ENCODE data around the gene ACTR5. TPM values are rescaled to one million over a fixed set of nuclear protein-coding genes. Genes with fewer than 3 reads are reported as not detected.
"Not testable (repeated sequence)": the region's sequence is repeated elsewhere in the genome, so short reads cannot be mapped to it uniquely, and the experiment has no call there.

Gene ACTR5
- total RNA-seq, 1 experiment from 2014 or later: 12.9 TPM

DNA sequence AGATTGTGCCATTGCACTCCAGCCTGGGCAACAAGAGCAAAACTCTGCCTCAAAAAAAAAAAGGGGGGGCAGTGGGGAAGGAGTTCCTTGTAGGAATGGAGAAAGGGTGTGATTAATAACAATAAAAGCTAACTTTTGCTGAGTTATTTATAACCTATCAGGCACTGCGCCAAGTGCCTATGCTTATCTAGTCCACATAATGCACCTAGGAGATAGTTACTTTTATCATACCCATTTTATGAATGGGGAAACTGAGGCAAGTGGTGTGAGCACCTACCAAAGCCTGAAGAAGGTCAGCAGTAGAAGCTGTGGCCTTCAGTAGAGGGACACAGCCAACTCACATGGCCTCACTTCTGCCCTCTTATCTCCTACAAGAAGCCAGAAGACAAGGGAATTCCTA, 43.7 kb downstream of the ACTR5 start:
- no peaks in the 10 kb centered on the region for H3K9me3 Mint-ChIP-seq (ENCODE audit: low read depth, unreplicated experiment)
- TF ChIP-seq, protein P1, sequence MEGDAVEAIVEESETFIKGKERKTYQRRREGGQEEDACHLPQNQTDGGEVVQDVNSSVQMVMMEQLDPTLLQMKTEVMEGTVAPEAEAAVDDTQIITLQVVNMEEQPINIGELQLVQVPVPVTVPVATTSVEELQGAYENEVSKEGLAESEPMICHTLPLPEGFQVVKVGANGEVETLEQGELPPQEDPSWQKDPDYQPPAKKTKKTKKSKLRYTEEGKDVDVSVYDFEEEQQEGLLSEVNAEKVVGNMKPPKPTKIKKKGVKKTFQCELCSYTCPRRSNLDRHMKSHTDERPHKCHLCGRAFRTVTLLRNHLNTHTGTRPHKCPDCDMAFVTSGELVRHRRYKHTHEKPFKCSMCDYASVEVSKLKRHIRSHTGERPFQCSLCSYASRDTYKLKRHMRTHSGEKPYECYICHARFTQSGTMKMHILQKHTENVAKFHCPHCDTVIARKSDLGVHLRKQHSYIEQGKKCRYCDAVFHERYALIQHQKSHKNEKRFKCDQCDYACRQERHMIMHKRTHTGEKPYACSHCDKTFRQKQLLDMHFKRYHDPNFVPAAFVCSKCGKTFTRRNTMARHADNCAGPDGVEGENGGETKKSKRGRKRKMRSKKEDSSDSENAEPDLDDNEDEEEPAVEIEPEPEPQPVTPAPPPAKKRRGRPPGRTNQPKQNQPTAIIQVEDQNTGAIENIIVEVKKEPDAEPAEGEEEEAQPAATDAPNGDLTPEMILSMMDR (IDR thresholded peaks at IDR 0.05; ENCODE audit: unreplicated experiment): no peak
- H3K27ac Mint-ChIP-seq (ENCODE audit: unreplicated experiment): no peak overlapping the region
- H3K36me3 Mint-ChIP-seq (ENCODE audit: insufficient read depth, unreplicated experiment): no peaks in the 10 kb centered on the region
- CTCF ChIA-PET: no interaction called here
- intact Hi-C loops (cut with micrococcal nuclease; ENCODE audit: unreplicated experiment): no loop called here
- DNase-seq: no peak
- no TSS peak for BruUV-seq (replicated peaks)
- H3K4me1 Mint-ChIP-seq (ENCODE audit: low read depth, unreplicated experiment): peaks cover 15% of the 10 kb centered on the region
- H3K27me3 Mint-ChIP-seq (ENCODE audit: unreplicated experiment): peaks cover 19% of the 10 kb centered on the region
- no peak overlapping the region for H3K4me3 Mint-ChIP-seq (ENCODE audit: low read depth, unreplicated experiment)

DNA sequence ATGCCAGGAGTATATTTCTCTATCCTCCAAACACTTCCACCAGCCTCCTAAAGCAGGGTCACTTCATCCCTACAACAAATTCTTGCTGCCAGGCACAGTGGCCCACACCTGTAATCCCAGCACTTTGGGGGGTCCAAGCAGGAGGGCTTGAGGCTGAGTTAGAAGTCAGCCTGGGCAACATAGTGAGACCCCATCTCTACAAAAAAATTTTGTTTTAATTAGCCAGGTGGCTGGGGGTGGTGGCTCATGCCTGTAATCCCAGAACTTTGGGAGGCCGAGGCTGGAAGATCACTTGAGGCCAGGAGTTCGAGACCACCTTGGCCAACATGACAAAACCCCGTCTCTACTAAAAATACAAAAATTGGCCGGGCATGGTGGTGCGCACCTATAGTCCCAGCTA, 45.8 kb downstream of the ACTR5 start:
- H3K27ac Mint-ChIP-seq (ENCODE audit: unreplicated experiment); H3K4me3 Mint-ChIP-seq (ENCODE audit: low read depth, unreplicated experiment); H3K9me3 Mint-ChIP-seq (ENCODE audit: low read depth, unreplicated experiment); BruUV-seq (replicated peaks); CTCF ChIA-PET; DNase-seq; intact Hi-C loops (cut with micrococcal nuclease; ENCODE audit: unreplicated experiment); H3K36me3 Mint-ChIP-seq (ENCODE audit: insufficient read depth, unreplicated experiment): not testable (repeated sequence)
- peaks cover 40% of the 10 kb centered on the region for H3K27me3 Mint-ChIP-seq (ENCODE audit: unreplicated experiment)
- peaks cover 15% of the 10 kb centered on the region for H3K4me1 Mint-ChIP-seq (ENCODE audit: low read depth, unreplicated experiment)

DNA sequence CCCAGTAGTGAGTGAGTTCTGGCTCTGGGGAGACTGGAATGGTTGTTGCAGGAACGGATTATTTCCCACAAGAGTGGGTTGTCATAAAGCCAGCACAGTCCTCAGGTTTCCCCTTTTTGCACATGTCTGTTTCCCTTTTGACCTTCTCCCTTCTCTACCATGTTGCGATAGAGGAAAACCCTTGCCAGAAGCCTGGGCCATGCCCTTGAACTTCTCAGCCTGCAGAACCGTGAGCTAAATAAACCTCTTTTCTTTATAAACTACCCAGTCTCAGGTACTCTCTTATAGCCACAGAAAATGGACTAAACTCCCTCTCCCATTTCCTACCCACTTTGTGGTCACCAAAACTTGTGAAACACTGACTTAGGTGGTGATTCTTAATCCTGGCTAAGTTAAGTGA, 50.0 kb downstream of the ACTR5 start:
- TF ChIP-seq, protein P1 (IDR thresholded peaks at IDR 0.05; ENCODE audit: unreplicated experiment): no peak
- CTCF ChIA-PET: interaction anchor here (0.7 kb wide), 1 partner anchor 1107 kb away, joined by 6 read pairs; no protein-coding TSS in a partner anchor
- Mint-ChIP-seq H3K36me3 (ENCODE audit: insufficient read depth, unreplicated experiment) (no peaks in the 10 kb centered on the region), H3K27me3 (ENCODE audit: unreplicated experiment) (peaks cover 41% of the 10 kb centered on the region), H3K4me1 (ENCODE audit: low read depth, unreplicated experiment) (no peaks in the 10 kb centered on the region), H3K27ac (ENCODE audit: unreplicated experiment) (no peak overlapping the region), H3K9me3 (ENCODE audit: low read depth, unreplicated experiment) (no peaks in the 10 kb centered on the region), H3K4me3 (ENCODE audit: low read depth, unreplicated experiment) (no peak overlapping the region)
- intact Hi-C loops (cut with micrococcal nuclease; ENCODE audit: unreplicated experiment): no loop called here
- no TSS peak for BruUV-seq (replicated peaks)
- DNase-seq: no peak

DNA sequence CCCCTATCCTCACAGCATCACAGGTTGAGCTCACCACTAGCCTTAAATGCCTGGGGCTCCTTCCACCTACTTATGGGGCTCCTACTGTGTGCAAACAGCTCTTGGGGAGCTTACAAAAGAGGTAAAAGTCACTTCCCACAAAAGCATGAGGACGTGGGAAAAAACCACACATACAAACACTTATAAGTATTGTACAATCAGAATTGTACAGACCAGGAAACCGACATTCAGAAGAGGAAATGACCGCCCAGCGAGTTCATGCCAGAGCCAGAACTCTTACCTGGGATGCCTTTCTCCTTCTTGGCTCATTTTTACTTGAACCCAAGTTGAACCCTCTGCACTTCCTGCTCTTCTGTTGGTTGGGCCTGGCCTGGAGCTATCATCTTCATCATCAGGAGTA, 50.9 kb downstream of the ACTR5 start:
- Mint-ChIP-seq H3K27me3 (ENCODE audit: unreplicated experiment) (peaks cover 44% of the 10 kb centered on the region), H3K36me3 (ENCODE audit: insufficient read depth, unreplicated experiment) (no peaks in the 10 kb centered on the region), H3K4me3 (ENCODE audit: low read depth, unreplicated experiment) (no peak overlapping the region), H3K27ac (ENCODE audit: unreplicated experiment) (no peak overlapping the region), H3K9me3 (ENCODE audit: low read depth, unreplicated experiment) (no peaks in the 10 kb centered on the region), H3K4me1 (ENCODE audit: low read depth, unreplicated experiment) (no peaks in the 10 kb centered on the region)
- TF ChIP-seq, protein P1 (IDR thresholded peaks at IDR 0.05; ENCODE audit: unreplicated experiment): no peak
- CTCF ChIA-PET: interaction anchor here (0.7 to 1.0 kb wide), 2 partner anchors 9 to 1108 kb away, joined by 4 to 6 read pairs; no protein-coding TSS in a partner anchor
- DNase-seq: no peak
- intact Hi-C loops (cut with micrococcal nuclease; ENCODE audit: unreplicated experiment): no loop called here
- no TSS peak for BruUV-seq (replicated peaks)

DNA sequence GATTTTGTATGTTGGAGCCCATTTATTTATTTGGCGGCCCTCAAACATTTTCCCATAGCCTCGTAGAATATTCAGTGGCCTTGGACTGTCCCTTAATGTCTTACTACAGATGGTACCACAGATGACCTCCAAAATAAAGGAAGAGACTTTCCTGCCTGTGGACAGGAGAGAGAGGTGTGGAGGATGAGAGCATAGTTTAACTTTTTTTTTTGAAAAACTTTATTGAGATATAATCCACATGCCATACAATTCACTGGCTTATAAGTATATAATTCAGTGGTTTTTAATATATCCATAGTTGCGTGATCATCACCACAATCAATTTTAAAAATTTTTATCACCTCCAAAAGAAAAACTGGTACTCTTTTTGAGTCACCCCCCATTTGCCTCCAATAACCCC, 52.6 kb downstream of the ACTR5 start:
- Mint-ChIP-seq H3K4me1 (ENCODE audit: low read depth, unreplicated experiment) (no peaks in the 10 kb centered on the region), H3K4me3 (ENCODE audit: low read depth, unreplicated experiment) (no peak overlapping the region), H3K27ac (ENCODE audit: unreplicated experiment) (no peak overlapping the region), H3K9me3 (ENCODE audit: low read depth, unreplicated experiment) (no peaks in the 10 kb centered on the region), H3K27me3 (ENCODE audit: unreplicated experiment) (peaks cover 48% of the 10 kb centered on the region), H3K36me3 (ENCODE audit: insufficient read depth, unreplicated experiment) (peaks cover 5% of the 10 kb centered on the region)
- intact Hi-C loops (cut with micrococcal nuclease; ENCODE audit: unreplicated experiment): no loop called here
- no TSS peak for BruUV-seq (replicated peaks)
- TF ChIP-seq, protein P1 (IDR thresholded peaks at IDR 0.05; ENCODE audit: unreplicated experiment): no peak
- CTCF ChIA-PET: no interaction called here
- DNase-seq: no peak
